GM23248 (cell line): ENCODE results near the gene MYRF. TPM values are rescaled to one million over a fixed set of nuclear protein-coding genes. Genes with fewer than 3 reads are reported as not detected.

Experiments
- DNase-seq: peaks from one replicate; pipeline ENCODE4 v3.0.0-alpha.2; 2015
- H2AFZ ChIP-seq: fragments of 200-600 bp; sonication (generic); 2 replicates; pipeline ENCODE4 v1.6.1; 2016; ENCODE audit warnings: antibody characterized with exemption
- H3F3A ChIP-seq: fragments of 200-600 bp; sonication (generic); 2 replicates; pipeline ENCODE4 v1.6.1; 2016; ENCODE audit warnings: mild to moderate bottlenecking, antibody characterized with exemption, mixed run types; ENCODE audit not compliant: insufficient read depth
- H3K27ac ChIP-seq: fragments of 200-600 bp; sonication (generic); 2 replicates; pipeline ENCODE4 v1.5.1; 2016; ENCODE audit warnings: mild to moderate bottlenecking
- H3K27me3 ChIP-seq: fragments of 200-600 bp; sonication (generic); replicated peaks from 2 replicates; pipeline ENCODE4 v1.6.1; 2016; ENCODE audit warnings: mild to moderate bottlenecking; ENCODE audit not compliant: insufficient read depth
- H3K36me3 ChIP-seq: fragments of 200-600 bp; sonication (generic); 2 replicates; pipeline ENCODE4 v1.6.1; 2016; ENCODE audit warnings: low read depth, mild to moderate bottlenecking
- H3K4me1 ChIP-seq: fragments of 200-600 bp; sonication (generic); 2 replicates; pipeline ENCODE4 v1.6.1; 2016; ENCODE audit warnings: mild to moderate bottlenecking; ENCODE audit not compliant: insufficient read depth
- H3K4me2 ChIP-seq: fragments of 200-600 bp; sonication (generic); one replicate; pipeline ENCODE4 v1.6.1; 2016; ENCODE audit warnings: mild to moderate bottlenecking; ENCODE audit not compliant: unreplicated experiment
- H3K4me3 ChIP-seq: fragments of 200-600 bp; sonication (generic); 2 replicates; pipeline ENCODE4 v1.5.1; 2016; ENCODE audit warnings: mild to moderate bottlenecking
- H3K79me2 ChIP-seq: fragments of 200-600 bp; sonication (generic); 2 replicates; pipeline ENCODE4 v1.6.1; 2016; ENCODE audit warnings: mild to moderate bottlenecking; ENCODE audit not compliant: insufficient read depth
- H3K9ac ChIP-seq: fragments of 200-600 bp; sonication (generic); 2 replicates; pipeline ENCODE4 v1.6.1; 2016; ENCODE audit warnings: mild to moderate bottlenecking
- H3K9me2 ChIP-seq: fragments of 200-600 bp; sonication (generic); 2 replicates; pipeline ENCODE4 v1.6.1; 2016; ENCODE audit warnings: mixed run types, mild to moderate bottlenecking, moderate library complexity; ENCODE audit not compliant: insufficient read depth
- H3K9me3 ChIP-seq: fragments of 200-600 bp; sonication (generic); one replicate; pipeline ENCODE4 v1.6.1; 2017; ENCODE audit warnings: low read depth
- H4K20me1 ChIP-seq: fragments of 200-600 bp; sonication (generic); 2 replicates; pipeline ENCODE4 v1.6.0; 2016; ENCODE audit not compliant: insufficient read depth
- EZH2 ChIP-seq: fragments of 200-600 bp; sonication (generic); IDR thresholded peaks from 2 replicates; pipeline ENCODE4 v1.6.1; 2018; ENCODE audit warnings: antibody characterized with exemption, mild to moderate bottlenecking; ENCODE audit not compliant: insufficient read depth, poor library complexity, severe bottlenecking
- EZH2phosphoT487 ChIP-seq: fragments of 200-600 bp; sonication (generic); IDR thresholded peaks from 2 replicates; pipeline ENCODE4 v1.6.1; 2018; ENCODE audit warnings: antibody characterized with exemption, moderate library complexity, mild to moderate bottlenecking, low read depth; ENCODE audit not compliant: insufficient read depth
- WGBS, 2 experiments: methylation state at CpG; one replicate each; pipeline ENCODE4 v1.1.6; 2015 to 2017; ENCODE audit warnings: low lambda C conversion rate in 2 of 2, low coverage in 1 of 2; ENCODE audit errors: missing lambda C conversion rate in 2 of 2; 5-methylcytosine and 5-hydroxymethylcytosine counted together
- in situ Hi-C: fragments of 300-500 bp; cut with MboI; formaldehyde crosslinking; loops from 2 replicates; pipeline ENCODE4 v1.15.0; 2020
- polyA plus RNA-seq: library from polyadenylated mRNA; unstranded; fragments of >200 nt; fragmentation: Nextera tagmentation; extraction: Ambion mirVana; gene quantifications from 2 replicates; pipeline ENCODE4 v1.2.1, GENCODE V29; 2016
- total RNA-seq: library from RNA; depleted of rRNA; stranded (reverse); fragments of >200 nt; shearing (Covaris generic); gene quantifications from 2 replicates; pipeline ENCODE4 v1.2.3, GENCODE V29; 2014

Gene MYRF
- total and polyA plus RNA-seq, 2 experiments from 2014 or later: 0.05 TPM; not detected in 1

- Histone ChIP-seq H3K36me3 (no peaks in the 10 kb centered on the region), H2AFZ (no peak overlapping the region), H3F3A (0 out of 2 replicates have a peak, but pooled peaks cover 3% of the 10 kb centered on the region), H3K79me2 (no peaks in the 10 kb centered on the region), H4K20me1 (no peaks in the 10 kb centered on the region), H3K9ac (peak overlapping the region; percentile 25; the same call in 1 of the 2 replicates), H3K27me3 (no peaks in the 10 kb centered on the region), H3K27ac (no peak overlapping the region), H3K4me1 (peaks cover 26% of the 10 kb centered on the region), H3K9me2 (no peaks in the 10 kb centered on the region), H3K4me2 (no peak overlapping the region), H3K9me3 (no peaks in the 10 kb centered on the region), H3K4me3 (no peak overlapping the region)
- 51 to 55% methylated on average over 8 of the region's 8 CpGs for WGBS, 2 experiments
- TF ChIP-seq EZH2phosphoT487: no peak
- no peak for TF ChIP-seq EZH2
- in situ Hi-C loops: no loop called here
- DNase-seq: peak; percentile 17
These were observed 20.3 kb upstream of the MYRF start for GRCh38 chr11:61731952-61732675.

- Histone ChIP-seq H3K9ac (peak overlapping the region; percentile 54), H3K79me2 (no peaks in the 10 kb centered on the region), H3K36me3 (no peaks in the 10 kb centered on the region), H3F3A (0 out of 2 replicates have a peak, but pooled peaks cover 3% of the 10 kb centered on the region), H4K20me1 (no peaks in the 10 kb centered on the region), H3K4me1 (peaks cover 26% of the 10 kb centered on the region), H3K4me2 (peak overlapping the region; percentile 22), H3K27me3 (no peaks in the 10 kb centered on the region), H2AFZ (no peak overlapping the region), H3K4me3 (no peak overlapping the region), H3K9me2 (no peaks in the 10 kb centered on the region), H3K9me3 (no peaks in the 10 kb centered on the region), H3K27ac (peak overlapping the region; percentile 73)
- TF ChIP-seq EZH2phosphoT487 (no peak), EZH2 (no peak)
- 1 to 8% methylated on average over 6 of the region's 6 CpGs for WGBS, 2 experiments
- peak; percentile 94 for DNase-seq
- in situ Hi-C loops: no loop called here
These were observed 19.7 kb upstream of the MYRF start for GRCh38 chr11:61732705-61733104.

GRCh38 chr11:61733120-61733978 lies 19.1 kb upstream of the MYRF start:
- H3K9ac ChIP-seq: peak overlapping the region; percentile 54
- no peak overlapping the region for H2AFZ ChIP-seq
- peak overlapping the region; percentile 22 for H3K4me2 ChIP-seq
- no peaks in the 10 kb centered on the region for H3K9me2 ChIP-seq
- H3K27ac ChIP-seq: peak overlapping the region; percentile 73
- no peaks in the 10 kb centered on the region for H3K9me3 ChIP-seq
- TF ChIP-seq EZH2: no peak
- TF ChIP-seq EZH2phosphoT487: no peak
- 0 out of 2 replicates have a peak, but pooled peaks cover 3% of the 10 kb centered on the region for H3F3A ChIP-seq
- no peak overlapping the region for H3K4me3 ChIP-seq
- WGBS, 2 experiments: 11 to 12% methylated on average over 13 of the region's 13 CpGs
- in situ Hi-C loops: no loop called here
- H4K20me1 ChIP-seq: no peaks in the 10 kb centered on the region
- no peaks in the 10 kb centered on the region for H3K27me3 ChIP-seq
- H3K4me1 ChIP-seq: peaks cover 26% of the 10 kb centered on the region
- DNase-seq: peak; percentile 93
- H3K79me2 ChIP-seq: no peaks in the 10 kb centered on the region
- H3K36me3 ChIP-seq: no peaks in the 10 kb centered on the region

- no peaks in the 10 kb centered on the region for H3K9me2 ChIP-seq
- H2AFZ ChIP-seq: no peak overlapping the region
- no peaks in the 10 kb centered on the region for H3K27me3 ChIP-seq
- TF ChIP-seq EZH2phosphoT487: no peak
- no peak for TF ChIP-seq EZH2
- H3K4me3 ChIP-seq: no peak overlapping the region
- H3K79me2 ChIP-seq: no peaks in the 10 kb centered on the region
- in situ Hi-C loops: no loop called here
- H3K9me3 ChIP-seq: no peaks in the 10 kb centered on the region
- H3K27ac ChIP-seq: no peak overlapping the region
- H3K36me3 ChIP-seq: no peaks in the 10 kb centered on the region
- DNase-seq: no peak
- no peaks in the 10 kb centered on the region for H4K20me1 ChIP-seq
- 87 to 88% methylated on average over 14 of the region's 14 CpGs for WGBS, 2 experiments
- H3F3A ChIP-seq: 0 out of 2 replicates have a peak, but pooled peaks cover 3% of the 10 kb centered on the region
- H3K9ac ChIP-seq: no peak overlapping the region
- H3K4me2 ChIP-seq: no peak overlapping the region
- peaks cover 18% of the 10 kb centered on the region for H3K4me1 ChIP-seq
These were observed 17.7 kb upstream of the MYRF start for GRCh38 chr11:61734767-61735166.
